ENCODE results near the gene MAPRE3. TPM values are rescaled to one million over a fixed set of nuclear protein-coding genes. Genes with fewer than 3 reads are reported as not detected.

The MAPRE3 gene
- total and polyA plus RNA-seq, 9 of the 15 experiments (the other 6 are each of a cell fraction or from before 2014, with no cell fraction given): 0.70 to 43.2 (median 12.6) TPM

DNA sequence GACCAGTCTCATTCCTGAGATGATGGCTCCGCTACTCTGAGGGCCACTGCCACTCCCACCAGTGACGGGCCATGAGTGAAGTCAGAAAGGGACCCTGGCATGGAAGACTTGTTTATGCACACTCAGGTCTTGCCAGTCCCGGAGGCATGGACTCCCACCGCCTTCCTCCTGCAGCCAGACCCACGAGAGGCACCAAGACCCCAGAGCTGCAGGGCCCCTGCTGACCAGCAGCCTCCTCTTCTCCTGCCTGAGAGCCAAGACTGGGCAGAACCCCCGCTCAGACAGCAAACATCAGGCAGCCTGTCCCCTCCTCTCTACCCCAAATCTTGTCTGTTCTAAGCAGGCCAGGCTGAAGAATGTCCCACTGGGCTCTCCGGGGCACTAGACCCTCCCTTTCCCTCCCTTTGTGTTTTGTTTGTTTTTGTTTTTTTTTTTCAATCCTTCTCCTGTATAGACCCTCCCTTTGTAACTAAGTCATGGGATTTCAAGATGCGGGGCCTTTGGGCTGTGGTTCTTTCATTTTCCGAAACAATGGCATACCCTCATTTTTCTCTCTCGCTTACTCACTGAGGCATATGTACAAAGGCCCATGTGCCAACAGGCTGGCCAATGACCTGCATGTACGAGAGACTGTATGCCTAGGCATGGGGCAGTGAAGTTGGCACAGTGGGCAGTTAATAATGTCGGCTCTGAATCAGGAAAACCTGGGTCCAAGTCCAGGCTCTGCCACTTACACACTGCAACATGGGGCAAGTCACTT, 24.3 kb upstream of the MAPRE3 start (continued):
- TF ChIP-seq, protein P1, sequence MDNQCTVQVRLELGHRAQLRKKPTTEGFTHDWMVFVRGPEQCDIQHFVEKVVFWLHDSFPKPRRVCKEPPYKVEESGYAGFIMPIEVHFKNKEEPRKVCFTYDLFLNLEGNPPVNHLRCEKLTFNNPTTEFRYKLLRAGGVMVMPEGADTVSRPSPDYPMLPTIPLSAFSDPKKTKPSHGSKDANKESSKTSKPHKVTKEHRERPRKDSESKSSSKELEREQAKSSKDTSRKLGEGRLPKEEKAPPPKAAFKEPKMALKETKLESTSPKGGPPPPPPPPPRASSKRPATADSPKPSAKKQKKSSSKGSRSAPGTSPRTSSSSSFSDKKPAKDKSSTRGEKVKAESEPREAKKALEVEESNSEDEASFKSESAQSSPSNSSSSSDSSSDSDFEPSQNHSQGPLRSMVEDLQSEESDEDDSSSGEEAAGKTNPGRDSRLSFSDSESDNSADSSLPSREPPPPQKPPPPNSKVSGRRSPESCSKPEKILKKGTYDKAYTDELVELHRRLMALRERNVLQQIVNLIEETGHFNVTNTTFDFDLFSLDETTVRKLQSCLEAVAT (IDR thresholded peaks at IDR 0.05): no peak
- no peak for TF ChIP-seq CEBPG (CRISPR knock-in tag; IDR thresholded peaks at IDR 0.05)
- TF ChIP-seq CEBPG (tag; conservative IDR thresholded peaks at IDR 0.05 in 1 of 2, IDR thresholded peaks at IDR 0.05 in 1 of 2): no peak
- TF ChIP-seq ZNF311 (CRISPR knock-in tag; IDR thresholded peaks at IDR 0.05): no peak
- no peak for TF ChIP-seq MGA (IDR thresholded peaks at IDR 0.05)

Measured in K562 (cell line).